ENCODE measurements around the gene DDRGK1. TPM values are rescaled to one million over a fixed set of nuclear protein-coding genes. Genes with fewer than 3 reads are reported as not detected.
A peak's percentile ranks its signal among the peaks of the same experiment; 100 is the strongest.

Gene DDRGK1
- total RNA-seq, 4 donors from 2014 or later = 37.7 to 74.9 (median 40.1) TPM

DNA sequence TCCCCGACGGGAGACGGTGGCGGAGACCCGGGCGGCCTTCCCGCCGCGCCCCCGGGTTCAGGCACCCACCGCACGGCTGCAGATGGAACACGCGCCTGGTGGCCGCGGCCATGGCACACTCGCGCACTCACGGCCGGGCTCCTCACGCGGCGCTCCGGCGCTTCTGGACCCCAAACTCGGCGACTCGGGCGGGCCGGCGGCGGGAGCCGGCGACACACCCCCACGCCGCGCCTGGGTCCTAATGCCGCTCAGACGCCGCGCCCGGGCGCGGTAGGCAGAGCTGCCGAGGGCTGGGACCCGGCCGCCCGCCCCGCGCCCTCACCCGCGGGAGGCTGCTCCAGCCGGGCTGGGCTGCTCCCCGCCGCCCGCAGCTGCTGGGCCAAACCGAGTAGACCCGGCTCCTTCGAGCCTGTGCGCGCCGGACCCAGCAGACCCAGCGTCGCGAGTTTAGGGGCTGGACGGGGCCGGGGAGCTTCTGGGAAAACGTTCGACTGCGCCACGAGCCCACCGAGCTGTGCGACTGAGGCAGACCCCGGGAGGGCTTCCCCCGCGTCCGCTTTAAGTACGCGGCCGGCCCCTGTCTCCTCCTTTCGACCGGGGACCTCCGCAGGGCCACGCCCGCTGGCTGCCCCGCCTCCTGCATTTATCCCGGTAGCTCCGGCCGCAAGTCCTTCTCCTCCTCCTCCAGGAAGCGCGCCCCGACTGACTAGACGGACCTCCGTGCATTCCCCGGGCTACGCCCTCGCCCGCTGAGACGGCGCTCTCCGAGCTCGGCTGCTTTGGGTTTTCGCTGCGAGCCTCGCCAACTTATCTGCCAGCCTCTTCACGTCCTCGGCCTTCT is 34.8 kb upstream of the DDRGK1 start, which contains the start of gene SLC4A11:
TSS of gene SLC4A11 (minus strand) at position 165 of the 841 bp plus-strand sequence. CDS start at position 112, 53 bp downstream.
- H3K27me3 ChIP-seq = peaks cover 13 to 14% of the 10 kb centered on the region in 2 donors
- intact Hi-C loops (cut with DNase I; ENCODE audit: low total_unique reads) = no loop called here

DNA sequence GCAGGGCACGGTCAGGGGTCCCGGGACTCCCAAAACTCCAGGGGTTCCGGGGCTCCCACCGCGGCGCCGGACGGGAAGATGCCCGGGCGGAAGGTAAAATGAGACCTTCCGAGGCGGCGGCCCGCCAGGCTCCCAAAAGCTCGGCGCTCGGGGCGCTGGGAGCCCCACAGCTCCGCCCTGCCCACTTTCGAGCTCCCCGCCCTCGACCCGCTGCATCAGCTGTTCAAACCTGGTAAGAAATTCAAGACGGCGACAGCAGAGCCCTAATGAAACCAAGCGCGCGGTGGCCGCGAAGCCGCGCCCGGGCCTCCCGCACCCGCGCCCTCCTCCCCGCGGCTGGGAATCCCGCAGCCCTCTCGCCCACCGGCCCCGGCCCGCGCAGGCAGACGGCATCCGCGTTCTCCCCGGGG is 34.1 kb upstream of the DDRGK1 start:
- Histone ChIP-seq H3K4me3 (peak overlapping the region; percentile 16 to 46), H3K27ac (no peak overlapping the region), H3K27me3 (peaks cover 13 to 14% of the 10 kb centered on the region in 2 donors), H3K36me3 (no peaks in the 10 kb centered on the region), H3K9me3 (no peaks in the 10 kb centered on the region), H3K4me1 (peaks cover 0 to 9% of the 10 kb centered on the region in 2 donors)
- intact Hi-C loops (cut with DNase I; ENCODE audit: low total_unique reads) = no loop called here
- DNase-seq = no peak
- TF ChIP-seq, protein P1, sequence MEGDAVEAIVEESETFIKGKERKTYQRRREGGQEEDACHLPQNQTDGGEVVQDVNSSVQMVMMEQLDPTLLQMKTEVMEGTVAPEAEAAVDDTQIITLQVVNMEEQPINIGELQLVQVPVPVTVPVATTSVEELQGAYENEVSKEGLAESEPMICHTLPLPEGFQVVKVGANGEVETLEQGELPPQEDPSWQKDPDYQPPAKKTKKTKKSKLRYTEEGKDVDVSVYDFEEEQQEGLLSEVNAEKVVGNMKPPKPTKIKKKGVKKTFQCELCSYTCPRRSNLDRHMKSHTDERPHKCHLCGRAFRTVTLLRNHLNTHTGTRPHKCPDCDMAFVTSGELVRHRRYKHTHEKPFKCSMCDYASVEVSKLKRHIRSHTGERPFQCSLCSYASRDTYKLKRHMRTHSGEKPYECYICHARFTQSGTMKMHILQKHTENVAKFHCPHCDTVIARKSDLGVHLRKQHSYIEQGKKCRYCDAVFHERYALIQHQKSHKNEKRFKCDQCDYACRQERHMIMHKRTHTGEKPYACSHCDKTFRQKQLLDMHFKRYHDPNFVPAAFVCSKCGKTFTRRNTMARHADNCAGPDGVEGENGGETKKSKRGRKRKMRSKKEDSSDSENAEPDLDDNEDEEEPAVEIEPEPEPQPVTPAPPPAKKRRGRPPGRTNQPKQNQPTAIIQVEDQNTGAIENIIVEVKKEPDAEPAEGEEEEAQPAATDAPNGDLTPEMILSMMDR (IDR thresholded peaks at IDR 0.05) = no peak
- no peak for TF ChIP-seq POLR2A (IDR thresholded peaks at IDR 0.05)

More for the DNA sequence above, 34.8 kb upstream of the DDRGK1 start, which contains the start of gene SLC4A11:
- no peaks in the 10 kb centered on the region for H3K36me3 ChIP-seq
- no peak within 1 kb of the TSS for H3K27ac ChIP-seq
- no peak for DNase-seq
- H3K4me1 ChIP-seq = peaks cover 0 to 9% of the 10 kb centered on the region in 2 donors
- no peaks in the 10 kb centered on the region for H3K9me3 ChIP-seq
- no peak for TF ChIP-seq POLR2A (IDR thresholded peaks at IDR 0.05)
- TF ChIP-seq, protein P1 (IDR thresholded peaks at IDR 0.05) = no peak
- peak within 1 kb of the TSS; percentile 16 to 46 for H3K4me3 ChIP-seq

DNA sequence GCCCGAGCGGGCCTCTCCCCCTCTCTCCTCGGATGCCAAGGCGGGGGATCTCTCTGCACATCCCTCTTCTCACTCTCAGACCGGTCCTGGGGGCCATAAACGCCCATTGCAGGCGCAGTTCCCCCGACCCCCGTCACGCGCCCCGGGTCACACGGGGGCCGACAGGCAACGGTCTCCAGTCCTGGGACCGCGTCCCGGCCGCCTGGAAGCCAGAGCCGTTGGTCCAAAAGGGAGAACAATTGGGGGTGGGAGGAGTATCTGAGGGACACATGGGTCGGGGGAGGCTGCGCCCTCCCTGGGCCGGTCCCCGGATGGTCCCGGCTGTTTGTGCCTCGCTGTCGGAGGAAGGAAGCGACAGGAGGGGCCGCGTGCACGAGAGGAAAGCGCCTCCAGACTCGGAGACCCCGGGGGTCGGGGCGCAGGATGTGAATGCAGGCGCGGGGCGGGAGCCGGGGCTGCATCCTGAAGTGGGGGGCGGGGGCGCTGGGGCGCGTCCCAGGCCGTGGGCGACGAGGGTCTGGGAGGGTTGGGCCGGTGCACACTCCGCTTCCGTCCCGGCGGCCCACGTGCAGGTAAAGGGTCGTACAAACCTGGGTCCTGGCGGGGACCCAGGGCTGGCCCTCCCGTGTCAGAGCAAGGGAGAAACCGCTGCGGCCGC is 33.6 kb upstream of the DDRGK1 start:
- Histone ChIP-seq H3K27ac (no peak overlapping the region), H3K9me3 (no peaks in the 10 kb centered on the region), H3K4me3 (peak overlapping the region; percentile 16 to 46), H3K36me3 (no peaks in the 10 kb centered on the region), H3K27me3 (peaks cover 13 to 14% of the 10 kb centered on the region in 2 donors), H3K4me1 (peaks cover 0 to 9% of the 10 kb centered on the region in 2 donors)
- DNase-seq = no peak
- TF ChIP-seq, protein P1 (IDR thresholded peaks at IDR 0.05) = no peak
- no peak for TF ChIP-seq POLR2A (IDR thresholded peaks at IDR 0.05)
- intact Hi-C loops (cut with DNase I; ENCODE audit: low total_unique reads) = no loop called here

DNA sequence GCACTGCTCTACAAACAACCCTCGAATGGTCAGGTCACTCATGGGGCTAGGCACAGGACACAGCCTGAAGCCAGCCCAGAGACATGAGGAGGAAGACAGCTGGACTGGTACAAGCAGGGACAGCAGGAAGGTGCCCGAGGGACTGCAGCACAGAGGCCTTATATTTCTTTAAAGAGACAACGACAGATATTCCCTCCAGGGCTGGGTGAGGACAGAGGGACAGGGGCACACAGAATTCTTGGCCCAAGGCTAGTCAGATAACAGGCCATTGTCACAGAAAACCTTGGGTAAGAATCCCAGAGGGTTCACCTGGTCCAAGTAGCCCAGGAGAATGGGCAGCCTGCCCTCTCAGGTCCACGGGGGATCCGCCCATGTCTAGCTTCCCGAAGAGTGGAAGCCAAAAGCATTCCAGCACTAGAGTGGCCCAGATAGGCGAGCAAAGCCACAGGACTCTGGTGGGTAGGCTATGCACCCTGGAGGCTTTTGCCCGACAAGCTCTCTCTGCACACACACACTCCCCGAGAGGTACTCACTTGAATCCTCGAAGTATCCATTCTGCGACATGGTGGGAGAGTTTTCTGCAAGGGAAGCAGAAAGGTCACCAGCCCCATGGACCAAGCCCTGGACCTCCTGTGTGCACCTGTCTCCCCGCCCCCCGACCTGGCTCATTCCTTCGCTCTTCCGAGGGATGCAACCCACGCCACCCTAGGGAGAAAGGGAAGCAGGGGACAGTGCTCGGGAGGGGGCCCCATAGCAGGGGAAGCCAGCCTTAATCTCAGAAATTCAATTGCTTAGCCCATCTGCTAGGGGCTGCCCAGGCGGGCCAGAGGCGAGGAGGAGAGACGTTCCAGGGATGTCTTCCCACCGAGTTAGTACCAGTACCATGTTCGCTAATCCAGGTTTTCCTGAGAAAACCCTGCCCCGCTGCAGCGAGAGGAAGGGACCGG is 32.8 kb upstream of the DDRGK1 start:
- H3K9me3 ChIP-seq = no peaks in the 10 kb centered on the region
- peaks cover 0 to 9% of the 10 kb centered on the region in 2 donors for H3K4me1 ChIP-seq
- TF ChIP-seq, protein P1 (IDR thresholded peaks at IDR 0.05) = no peak
- no peak for TF ChIP-seq POLR2A (IDR thresholded peaks at IDR 0.05)
- DNase-seq = no peak
- no peak overlapping the region for H3K27ac ChIP-seq
- peaks cover 13 to 14% of the 10 kb centered on the region in 2 donors for H3K27me3 ChIP-seq
- intact Hi-C loops (cut with DNase I; ENCODE audit: low total_unique reads) = no loop called here
- no peak overlapping the region for H3K4me3 ChIP-seq
- H3K36me3 ChIP-seq = no peaks in the 10 kb centered on the region

Data from uterus (tissue), 4 donors.